T-helper 1 cell (primary cell): ENCODE data around the gene OSBPL2.

Source experiments
- DNase-seq, 5 donors: peaks; one replicate each; pipeline ENCODE4 v3.0.0-alpha.2; 2012 to 2020

The OSBPL2 gene

GRCh38 chr20:62236766-62237513, 1.4 kb upstream of the OSBPL2 start:
- DNase-seq = no peak

- no peak for DNase-seq
Measured at GRCh38 chr20:62237514-62237800, 864 bp upstream of the OSBPL2 start.

- no peak for DNase-seq
Measured at GRCh38 chr20:62238569-62239277, 402 bp downstream of the OSBPL2 start.

DNA sequence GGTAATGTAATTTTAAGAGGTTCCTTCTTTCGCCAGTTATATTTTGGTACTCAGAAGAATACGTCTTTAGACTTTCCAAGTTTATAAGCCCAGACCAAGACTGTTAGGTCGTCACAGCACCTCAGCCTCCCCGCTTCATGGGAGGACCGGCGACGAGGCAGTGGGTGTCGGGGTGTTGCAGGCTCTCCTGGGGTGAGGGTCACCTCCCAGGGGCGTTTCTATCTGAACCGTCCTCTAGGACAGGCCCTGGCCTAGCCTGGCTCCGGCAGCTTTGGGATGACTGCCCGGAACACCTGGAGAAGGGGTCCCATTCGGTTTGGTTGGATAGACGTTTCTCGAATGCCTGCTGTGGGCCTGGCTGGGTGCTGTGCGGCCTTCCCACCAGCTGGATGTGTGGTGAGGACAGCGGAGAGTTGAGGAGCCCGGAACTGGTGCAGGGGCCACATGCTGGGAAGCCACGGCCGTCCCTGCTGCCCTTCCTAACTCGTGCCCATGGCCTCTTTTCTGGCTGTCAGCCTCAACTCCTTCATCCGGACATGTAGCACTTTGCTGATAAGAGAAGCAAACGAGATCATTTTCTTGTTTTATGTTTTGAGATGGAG, 1.1 kb downstream of the OSBPL2 start:
- DNase-seq = no peak

- no peak for DNase-seq
Measured at GRCh38 chr20:62240020-62240685, 1.8 kb downstream of the OSBPL2 start.

DNA sequence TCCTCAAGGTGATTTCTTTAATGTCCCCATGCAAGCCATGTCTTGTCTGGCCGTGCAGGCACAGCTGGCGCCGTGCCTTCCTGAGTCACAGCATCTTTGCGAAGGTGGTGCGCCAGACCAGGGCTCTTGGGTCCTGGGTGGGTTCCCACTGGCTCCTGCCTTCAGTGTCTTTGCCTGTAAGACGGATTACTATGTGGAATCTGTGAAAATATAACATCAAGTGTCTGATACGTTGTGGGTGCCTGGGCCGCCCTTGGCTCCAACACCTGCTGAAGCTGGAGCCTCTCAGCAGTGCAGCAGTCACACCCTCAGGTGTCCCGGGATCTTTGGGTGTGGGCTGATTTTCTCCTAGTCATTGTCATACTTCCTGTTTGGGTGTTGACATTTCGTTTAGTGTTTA, 3.2 kb downstream of the OSBPL2 start:
- DNase-seq = no peak

GRCh38 chr20:62242176-62242575, 3.9 kb downstream of the OSBPL2 start:
- no peak for DNase-seq

GRCh38 chr20:62243106-62243505, 4.8 kb downstream of the OSBPL2 start:
- no peak for DNase-seq

- no peak for DNase-seq
Measured at GRCh38 chr20:62243906-62244515, 5.7 kb downstream of the OSBPL2 start.

DNA sequence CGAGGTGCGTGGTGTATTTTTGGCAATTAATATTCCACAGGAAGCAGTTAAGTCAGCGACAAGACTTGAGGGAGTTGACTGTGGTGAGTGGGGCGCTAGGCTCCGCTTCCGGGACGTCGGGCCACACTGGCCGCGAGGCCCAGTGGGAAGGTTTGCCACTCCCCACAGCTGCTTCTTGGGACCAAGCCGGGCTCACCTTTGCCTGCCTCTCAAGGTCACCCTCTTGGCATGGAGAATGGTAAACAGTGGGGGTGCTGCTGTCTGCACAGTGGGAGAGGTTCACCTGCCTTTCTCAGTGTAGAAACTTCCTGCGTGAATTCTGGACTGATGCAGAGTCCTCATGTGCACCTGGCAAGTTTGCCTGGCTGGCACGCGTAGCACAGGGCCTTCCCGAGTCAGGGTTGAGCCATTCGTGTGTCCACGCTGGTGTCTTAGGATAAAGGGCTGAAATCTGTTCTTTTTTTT, 6.4 kb downstream of the OSBPL2 start:
- DNase-seq = no peak

GRCh38 chr20:62245911-62246280, 7.6 kb downstream of the OSBPL2 start:
- no peak for DNase-seq

- no peak for DNase-seq
Measured at GRCh38 chr20:62246431-62246830, 8.1 kb downstream of the OSBPL2 start.

- no peak for DNase-seq
Measured at GRCh38 chr20:62246872-62247652, 8.7 kb downstream of the OSBPL2 start.

GRCh38 chr20:62248890-62249560, 10.7 kb downstream of the OSBPL2 start:
- no peak for DNase-seq

- no peak for DNase-seq
Measured at GRCh38 chr20:62252342-62252966, 14.1 kb downstream of the OSBPL2 start.

DNA sequence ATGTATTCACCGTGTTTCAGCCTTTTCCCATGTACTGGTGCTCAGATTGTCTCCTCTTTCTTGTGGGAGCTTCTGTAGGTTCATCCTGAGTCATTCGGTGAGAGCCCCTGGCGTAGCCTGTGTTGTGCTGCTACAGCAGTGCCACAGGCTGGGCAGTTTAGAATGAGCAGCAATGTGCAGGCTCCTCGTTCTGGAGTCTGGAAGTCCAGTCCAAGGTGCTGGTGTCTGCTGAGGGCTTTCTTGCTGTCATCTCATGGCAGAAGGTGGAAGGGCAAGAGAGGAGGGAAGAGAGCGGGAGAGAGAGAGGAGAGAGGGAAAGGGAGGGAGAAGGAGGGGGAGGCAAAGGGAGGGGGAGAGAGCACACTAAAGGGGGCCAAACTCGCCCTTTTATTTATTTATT, 15.1 kb downstream of the OSBPL2 start:
- no peak for DNase-seq

- DNase-seq = no peak
Measured at GRCh38 chr20:62254021-62254724, 15.9 kb downstream of the OSBPL2 start.

GRCh38 chr20:62255976-62256375, 17.7 kb downstream of the OSBPL2 start:
- DNase-seq = no peak

GRCh38 chr20:62258499-62259293, 20.4 kb downstream of the OSBPL2 start:
- no peak for DNase-seq

- DNase-seq = no peak
Measured at GRCh38 chr20:62259294-62259565, 20.9 kb downstream of the OSBPL2 start.
